ENCODE data around the gene CHL1.

The CHL1 gene

GRCh38 chr3:284322-284721 is 87.8 kb downstream of the CHL1 start:
- no peak for DNase-seq (ENCODE audit: low read depth)

GRCh38 chr3:288417-288816 is 91.9 kb downstream of the CHL1 start:
- DNase-seq (ENCODE audit: low read depth): no peak

- no peak for DNase-seq (ENCODE audit: low read depth)
Measured at GRCh38 chr3:291028-291427, 94.5 kb downstream of the CHL1 start.

GRCh38 chr3:291646-292436 is 95.3 kb downstream of the CHL1 start:
- no peak for DNase-seq (ENCODE audit: low read depth)

GRCh38 chr3:294096-294495 is 97.5 kb downstream of the CHL1 start:
- no peak for DNase-seq (ENCODE audit: low read depth)

- DNase-seq (ENCODE audit: low read depth): no peak
Measured at GRCh38 chr3:294581-294980, 98.0 kb downstream of the CHL1 start.

- no peak for DNase-seq (ENCODE audit: low read depth)
Measured at GRCh38 chr3:295166-295565, 98.6 kb downstream of the CHL1 start.

- DNase-seq (ENCODE audit: low read depth): no peak
Measured at GRCh38 chr3:297585-297984, 101.0 kb downstream of the CHL1 start.

- no peak for DNase-seq (ENCODE audit: low read depth)
Measured at GRCh38 chr3:299590-300301, 103.2 kb downstream of the CHL1 start.

GRCh38 chr3:307182-307581 is 110.6 kb downstream of the CHL1 start:
- DNase-seq (ENCODE audit: low read depth): no peak

- DNase-seq (ENCODE audit: low read depth): no peak
Measured at GRCh38 chr3:308597-309321, 112.2 kb downstream of the CHL1 start.

GRCh38 chr3:312160-312733 is 115.7 kb downstream of the CHL1 start:
- DNase-seq (ENCODE audit: low read depth): no peak

- DNase-seq (ENCODE audit: low read depth): no peak
Measured at GRCh38 chr3:312911-313310, 116.3 kb downstream of the CHL1 start.

GRCh38 chr3:317012-317411 is 120.4 kb downstream of the CHL1 start:
- DNase-seq (ENCODE audit: low read depth): no peak

- DNase-seq (ENCODE audit: low read depth): no peak
Measured at GRCh38 chr3:318903-319302, 122.3 kb downstream of the CHL1 start.

GRCh38 chr3:324423-324822 is 127.9 kb downstream of the CHL1 start:
- DNase-seq (ENCODE audit: low read depth): no peak

GRCh38 chr3:325495-325894 is 128.9 kb downstream of the CHL1 start:
- no peak for DNase-seq (ENCODE audit: low read depth)

GRCh38 chr3:330494-331115 is 134.0 kb downstream of the CHL1 start:
- DNase-seq (ENCODE audit: low read depth): no peak

GRCh38 chr3:331881-332280 is 135.3 kb downstream of the CHL1 start:
- no peak for DNase-seq (ENCODE audit: low read depth)

- no peak for DNase-seq (ENCODE audit: low read depth)
Measured at GRCh38 chr3:332701-333100, 136.1 kb downstream of the CHL1 start.

GRCh38 chr3:335240-335639 is 138.7 kb downstream of the CHL1 start:
- no peak for DNase-seq (ENCODE audit: low read depth)

- no peak for DNase-seq (ENCODE audit: low read depth)
Measured at GRCh38 chr3:339351-339750, 142.8 kb downstream of the CHL1 start.

Data from activated T-cell treated with anti-CD3 and anti-CD28 coated beads for 48 hours (primary cell).